HG03135 (cell line): ENCODE results near the gene TRUB1.

Experiments
- ATAC-seq: cut with Tn5 transposase; IDR thresholded peaks from one replicate; pipeline ENCODE4 v1.9.1; 2021; ENCODE audit warnings: mild to moderate bottlenecking, moderate library complexity; ENCODE audit not compliant: unreplicated experiment

TRUB1 gene

DNA sequence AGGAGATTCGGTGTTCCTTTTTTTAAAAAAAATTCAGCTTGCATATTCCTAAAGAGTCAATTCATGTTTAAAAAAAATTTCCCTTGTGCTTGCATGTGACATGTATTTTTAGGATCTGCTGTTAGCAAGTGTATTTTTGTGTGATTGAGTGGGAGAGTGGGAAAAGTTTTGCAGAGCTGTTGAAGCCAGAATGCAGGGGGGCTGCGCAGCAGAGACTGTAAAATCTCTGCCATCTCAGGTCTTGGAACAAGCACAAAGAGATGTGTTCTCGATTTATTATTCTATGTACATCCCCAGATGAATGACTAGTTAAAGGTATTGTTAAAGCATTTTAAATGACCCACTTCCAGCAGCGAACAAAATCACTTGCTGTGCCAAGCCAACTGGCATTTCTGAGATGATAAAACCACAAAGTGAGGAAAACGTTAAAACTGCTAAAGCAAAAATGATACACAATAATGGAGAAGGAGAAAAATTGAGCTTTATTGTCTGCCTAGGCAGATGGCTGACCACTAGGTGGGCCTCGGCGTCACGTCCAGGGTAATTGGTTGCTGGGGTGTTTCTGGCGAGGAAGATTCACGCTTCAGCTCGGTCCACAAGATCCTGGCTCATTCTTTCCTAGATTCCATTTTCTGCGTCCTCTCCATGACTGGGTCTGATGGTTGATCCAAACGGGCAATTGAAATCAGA lies 88.2 kb downstream of the TRUB1 start:
- ATAC-seq, result no peak

DNA sequence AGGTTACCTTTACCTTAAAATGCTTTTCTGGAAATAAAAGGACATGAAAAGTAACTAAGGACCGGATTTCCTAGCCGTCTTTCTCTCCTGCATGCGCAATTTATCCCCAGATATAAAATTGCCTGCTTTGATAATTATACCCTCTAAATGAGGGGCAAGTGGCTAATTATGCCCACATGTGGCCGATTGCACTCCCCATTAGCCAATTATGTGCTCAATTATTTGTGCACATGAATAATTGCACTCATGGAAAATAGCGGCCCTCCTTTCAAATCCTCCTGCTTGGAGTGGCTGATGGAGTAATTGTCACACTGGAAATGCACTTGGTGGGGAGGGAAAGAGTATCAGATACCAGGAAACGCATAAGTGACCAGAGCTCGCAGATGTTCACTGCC lies 88.7 kb downstream of the TRUB1 start:
- no peak for ATAC-seq
